Measurements from ENCODE around the gene KRTAP4-5. TPM values are rescaled to one million over a fixed set of nuclear protein-coding genes. Genes with fewer than 3 reads are reported as not detected.
A peak's percentile ranks its signal among the peaks of the same experiment; 100 is the strongest.

The KRTAP4-5 gene
- total RNA-seq, 6 experiments from 2014 or later: not detected

DNA sequence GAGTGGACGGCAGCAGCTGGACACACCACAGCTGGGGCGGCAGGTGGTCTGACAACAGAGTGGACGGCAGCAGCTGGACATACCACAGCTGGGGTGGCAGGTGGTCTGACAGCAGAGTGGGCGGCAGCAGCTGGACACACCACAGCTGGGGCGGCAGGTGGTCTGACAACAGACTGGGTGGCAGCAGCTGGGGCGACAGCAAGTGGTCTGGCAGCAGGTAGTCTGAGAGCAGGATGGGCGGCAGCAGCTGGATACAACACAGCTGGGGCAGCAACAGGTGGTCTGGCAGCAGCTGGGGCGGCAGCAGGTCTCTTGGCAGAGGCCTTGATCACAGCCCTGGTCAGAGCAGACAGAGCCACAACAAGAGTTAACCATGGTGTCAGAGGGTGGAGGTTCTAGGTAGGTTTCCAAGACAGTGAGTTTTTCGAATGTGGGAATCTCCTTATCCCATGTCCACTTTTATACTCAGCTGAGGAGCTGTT, 34.9 kb upstream of the KRTAP4-5 start, which contains the start of gene KRTAP4-1:
Gene KRTAP4-1, minus strand, starts transcription at position 432 of the 482 bp plus-strand sequence. Its CDS starts 57 bp downstream, at position 375.
- Mint-ChIP-seq H3K4me3 (no peak within 1 kb of the TSS), H3K9me3 (peaks cover 5% of the 10 kb centered on the region; the same call in 1 of the 2 replicates), H3K27ac (no peak within 1 kb of the TSS), H3K27me3 (ENCODE audit: insufficient read depth) (peaks cover 12% of the 10 kb centered on the region), H3K36me3 (ENCODE audit: low read depth) (no peaks in the 10 kb centered on the region), H3K4me1 (ENCODE audit: low read depth) (peaks cover 15% of the 10 kb centered on the region)
- DNase-seq: no peak
- TF ChIP-seq, protein P1, sequence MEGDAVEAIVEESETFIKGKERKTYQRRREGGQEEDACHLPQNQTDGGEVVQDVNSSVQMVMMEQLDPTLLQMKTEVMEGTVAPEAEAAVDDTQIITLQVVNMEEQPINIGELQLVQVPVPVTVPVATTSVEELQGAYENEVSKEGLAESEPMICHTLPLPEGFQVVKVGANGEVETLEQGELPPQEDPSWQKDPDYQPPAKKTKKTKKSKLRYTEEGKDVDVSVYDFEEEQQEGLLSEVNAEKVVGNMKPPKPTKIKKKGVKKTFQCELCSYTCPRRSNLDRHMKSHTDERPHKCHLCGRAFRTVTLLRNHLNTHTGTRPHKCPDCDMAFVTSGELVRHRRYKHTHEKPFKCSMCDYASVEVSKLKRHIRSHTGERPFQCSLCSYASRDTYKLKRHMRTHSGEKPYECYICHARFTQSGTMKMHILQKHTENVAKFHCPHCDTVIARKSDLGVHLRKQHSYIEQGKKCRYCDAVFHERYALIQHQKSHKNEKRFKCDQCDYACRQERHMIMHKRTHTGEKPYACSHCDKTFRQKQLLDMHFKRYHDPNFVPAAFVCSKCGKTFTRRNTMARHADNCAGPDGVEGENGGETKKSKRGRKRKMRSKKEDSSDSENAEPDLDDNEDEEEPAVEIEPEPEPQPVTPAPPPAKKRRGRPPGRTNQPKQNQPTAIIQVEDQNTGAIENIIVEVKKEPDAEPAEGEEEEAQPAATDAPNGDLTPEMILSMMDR (IDR thresholded peaks at IDR 0.05): no peak

DNA sequence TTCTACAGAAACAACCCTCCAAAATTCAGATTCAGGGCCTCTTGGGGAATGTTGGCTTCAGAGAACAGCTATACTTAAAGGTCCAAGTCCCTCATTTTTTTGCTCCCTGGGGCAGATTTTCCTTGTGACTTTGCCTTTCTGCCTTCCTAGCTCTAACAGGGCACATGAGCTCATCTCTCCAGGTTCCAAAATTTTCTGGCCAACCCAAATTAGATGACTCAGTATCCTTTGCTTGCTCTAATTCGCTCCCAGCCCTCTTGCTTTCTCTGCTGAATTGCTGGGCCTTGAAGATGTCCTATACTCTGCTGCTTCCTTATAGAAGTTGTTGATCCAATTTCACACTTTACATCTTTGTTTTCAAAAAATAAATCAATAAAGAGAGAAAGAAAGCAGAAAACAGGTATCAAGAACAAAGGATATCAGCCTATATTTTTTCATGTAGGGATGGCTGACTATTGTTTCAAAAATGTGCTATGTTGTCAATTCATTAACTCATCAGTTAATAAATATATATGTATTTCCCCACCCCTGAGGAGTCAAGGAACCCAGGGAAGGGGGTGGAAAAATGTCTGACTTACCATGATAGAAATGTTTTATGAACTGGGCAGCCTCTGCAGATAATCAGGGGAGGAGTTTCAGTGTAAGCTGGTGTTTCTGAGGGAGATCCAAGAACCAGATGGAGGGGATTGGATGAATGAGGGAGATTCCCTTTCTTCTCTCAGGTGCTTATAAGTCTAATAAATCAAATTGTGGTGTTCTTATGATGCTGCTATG, 29.4 kb upstream of the KRTAP4-5 start:
- Mint-ChIP-seq H3K4me1 (ENCODE audit: low read depth) (peaks cover 30% of the 10 kb centered on the region), H3K9me3 (no peaks in the 10 kb centered on the region), H3K36me3 (ENCODE audit: low read depth) (no peaks in the 10 kb centered on the region), H3K27me3 (ENCODE audit: insufficient read depth) (peaks cover 1% of the 10 kb centered on the region; the same call in 1 of the 2 replicates), H3K27ac (peak overlapping the region; percentile 68), H3K4me3 (no peak overlapping the region)
- TF ChIP-seq, protein P1 (IDR thresholded peaks at IDR 0.05): no peak
- DNase-seq: peak; percentile 15

DNA sequence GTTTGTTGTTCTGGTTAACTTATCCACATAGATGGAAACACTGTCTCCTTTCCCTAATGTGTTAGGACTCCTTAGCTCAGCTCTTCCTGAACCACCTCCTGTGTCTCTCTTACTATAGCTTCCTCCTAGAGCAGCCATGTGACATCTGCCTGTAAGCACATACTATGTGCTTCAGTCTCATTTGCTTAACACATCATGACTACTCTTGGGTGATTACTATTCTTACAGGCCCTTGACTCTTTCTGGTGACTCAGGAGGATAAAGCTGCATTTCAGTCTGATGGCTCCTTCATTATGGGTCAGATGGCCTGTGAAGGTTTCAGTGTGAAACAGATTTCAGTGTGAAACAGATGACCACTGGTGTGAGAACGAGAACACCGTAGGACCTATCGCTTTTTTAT, 28.7 kb upstream of the KRTAP4-5 start:
- H3K4me3 Mint-ChIP-seq: no peak overlapping the region
- no peaks in the 10 kb centered on the region for H3K36me3 Mint-ChIP-seq (ENCODE audit: low read depth)
- DNase-seq: peak; percentile 53
- peak overlapping the region; percentile 68 for H3K27ac Mint-ChIP-seq
- no peaks in the 10 kb centered on the region for H3K9me3 Mint-ChIP-seq
- H3K4me1 Mint-ChIP-seq (ENCODE audit: low read depth): peaks cover 30% of the 10 kb centered on the region
- TF ChIP-seq, protein P1 (IDR thresholded peaks at IDR 0.05): no peak
- peaks cover 2% of the 10 kb centered on the region; the same call in 1 of the 2 replicates for H3K27me3 Mint-ChIP-seq (ENCODE audit: insufficient read depth)

DNA sequence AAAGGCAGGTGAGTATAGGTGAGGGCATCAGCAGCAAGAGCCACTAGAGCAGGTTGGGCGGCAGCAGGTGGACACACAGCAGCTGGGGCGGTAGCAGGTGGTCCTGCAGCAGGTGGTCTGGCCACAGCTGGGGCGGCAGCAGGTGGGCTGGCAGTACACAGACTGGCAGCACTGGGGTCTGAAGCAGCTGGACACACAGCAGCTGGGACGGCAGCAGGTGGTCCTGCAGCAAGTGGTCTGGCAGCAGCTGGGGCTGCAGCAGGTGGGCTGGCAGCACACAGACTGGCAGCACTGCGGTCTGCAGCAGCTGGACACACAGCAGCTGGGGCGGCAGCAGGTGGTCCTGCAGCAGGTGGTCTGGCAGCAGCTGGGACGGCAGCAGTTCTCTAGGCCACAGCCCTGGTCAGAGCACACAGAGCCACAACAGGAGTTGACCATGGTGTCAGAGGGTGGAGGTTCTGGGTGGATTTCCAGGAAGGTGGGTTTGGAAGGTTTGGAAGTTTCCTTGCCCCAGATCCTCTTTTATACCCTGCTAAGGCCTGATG, 28.2 kb upstream of the KRTAP4-5 start, which contains the start of gene KRTAP4-2:
Gene KRTAP4-2, minus strand, starts transcription at position 495 of the 545 bp plus-strand sequence. Its CDS starts 57 bp downstream, at position 438.
- Mint-ChIP-seq H3K27me3 (ENCODE audit: insufficient read depth) (peaks cover 1% of the 10 kb centered on the region; the same call in 1 of the 2 replicates), H3K9me3 (no peaks in the 10 kb centered on the region), H3K4me1 (ENCODE audit: low read depth) (peaks cover 30% of the 10 kb centered on the region), H3K36me3 (ENCODE audit: low read depth) (no peaks in the 10 kb centered on the region), H3K4me3 (no peak within 1 kb of the TSS), H3K27ac (peak within 1 kb of the TSS; percentile 68)
- TF ChIP-seq, protein P1 (IDR thresholded peaks at IDR 0.05): no peak
- DNase-seq: no peak

DNA sequence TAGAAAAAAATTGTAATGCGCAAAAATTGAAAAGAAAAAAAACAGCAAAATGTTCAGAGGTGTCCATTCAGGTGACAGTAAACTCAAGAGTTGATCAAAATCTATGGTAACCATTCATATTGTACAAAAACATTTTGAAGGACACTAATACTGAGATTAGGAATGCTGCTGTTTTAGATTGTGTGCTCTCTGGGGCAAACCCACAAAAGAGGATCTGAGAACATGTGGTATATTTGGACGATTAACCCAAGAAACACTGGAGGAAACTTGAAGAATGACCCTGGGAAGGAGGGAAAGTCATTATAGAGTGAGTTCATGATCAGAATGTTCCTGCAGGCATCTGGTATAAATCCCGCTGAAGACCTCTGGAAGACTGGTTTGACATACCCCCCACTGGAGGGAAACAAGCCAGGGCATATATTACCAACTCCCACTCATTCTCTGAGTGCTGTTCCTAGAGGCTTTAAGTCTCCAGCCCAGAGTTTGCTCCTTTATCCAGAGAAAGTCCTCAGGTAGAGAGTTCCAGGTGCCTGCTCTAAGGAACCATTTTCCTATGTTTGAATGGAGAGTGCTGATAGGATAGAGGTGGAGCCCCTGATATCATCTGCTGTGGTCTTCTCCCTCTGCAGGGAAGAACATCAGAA, 27.2 kb upstream of the KRTAP4-5 start:
- Mint-ChIP-seq H3K27ac (no peak overlapping the region), H3K27me3 (ENCODE audit: insufficient read depth) (peaks cover 1% of the 10 kb centered on the region; the same call in 1 of the 2 replicates), H3K4me1 (ENCODE audit: low read depth) (peaks cover 34% of the 10 kb centered on the region), H3K9me3 (no peaks in the 10 kb centered on the region), H3K4me3 (no peak overlapping the region), H3K36me3 (ENCODE audit: low read depth) (no peaks in the 10 kb centered on the region)
- DNase-seq: no peak
- TF ChIP-seq, protein P1 (IDR thresholded peaks at IDR 0.05): no peak
